C4-2B (cell line): ENCODE measurements around the gene ROCK1.
"Not testable (repeated sequence)": the region's sequence is repeated elsewhere in the genome, so short reads cannot be mapped to it uniquely, and the experiment has no call there.

ENCODE experiments used
- H3K27ac ChIP-seq: fragments of 450-650 bp; 2 replicates; pipeline ENCODE4 v1.5.1; 2017
- CTCF ChIP-seq: fragments of 450-650 bp; conservative IDR thresholded peaks from 2 replicates; pipeline ENCODE4 v1.5.1; 2017; ENCODE audit warnings: mild to moderate bottlenecking
- ZFX ChIP-seq: fragments of 450-650 bp; IDR thresholded peaks from 2 replicates; pipeline ENCODE4 v1.6.1; 2017

The ROCK1 gene

DNA sequence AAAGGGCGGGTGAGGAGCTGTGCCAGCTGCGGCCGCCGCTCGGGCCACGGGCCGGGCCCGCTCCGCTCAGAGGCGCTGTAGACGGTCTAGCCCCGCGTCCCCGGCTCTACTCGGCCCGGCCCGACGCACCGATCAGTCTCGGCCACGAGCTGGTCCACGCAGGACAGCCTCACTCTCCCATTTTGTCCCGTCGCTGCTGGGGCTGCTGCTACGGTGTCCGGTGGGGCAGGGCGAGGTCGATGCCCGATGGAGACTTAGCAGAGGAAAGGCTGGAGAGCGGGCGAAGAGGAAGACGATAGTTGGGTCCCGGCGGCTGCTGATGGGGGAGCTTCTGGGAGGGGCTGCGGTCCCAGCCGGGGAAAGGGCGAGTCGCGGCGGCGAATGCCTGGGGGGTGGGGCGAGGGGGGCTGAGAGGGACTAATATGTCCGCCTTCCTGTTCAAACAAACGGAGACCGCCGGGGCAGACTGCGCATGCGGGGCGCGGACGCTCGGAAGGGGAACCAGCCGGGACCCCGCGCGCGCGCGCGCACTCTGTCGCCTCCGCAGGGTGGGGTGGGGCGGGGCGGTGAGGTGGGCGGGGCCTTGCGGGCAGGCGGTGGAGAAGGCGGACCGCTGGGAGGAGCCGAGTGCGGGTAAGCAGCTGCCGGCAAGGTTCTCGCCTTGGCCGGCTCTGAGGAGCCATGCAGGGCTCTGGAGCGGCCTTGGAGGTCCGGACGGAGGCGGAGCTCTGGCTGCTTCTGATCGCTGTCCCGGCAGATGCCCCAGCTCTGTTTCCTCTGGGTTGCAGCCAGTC lies at the start of gene ROCK1:
ROCK1 (minus strand) TSS at position 468 of the 794 bp plus-strand sequence. CDS start 903 bp downstream, outside the sequence.
- TF ChIP-seq CTCF (peak; percentile 9; the same call in 1 of the 2 replicates), ZFX (peak; percentile 91)
- H3K27ac ChIP-seq, result peak within 1 kb of the TSS; percentile 97

DNA sequence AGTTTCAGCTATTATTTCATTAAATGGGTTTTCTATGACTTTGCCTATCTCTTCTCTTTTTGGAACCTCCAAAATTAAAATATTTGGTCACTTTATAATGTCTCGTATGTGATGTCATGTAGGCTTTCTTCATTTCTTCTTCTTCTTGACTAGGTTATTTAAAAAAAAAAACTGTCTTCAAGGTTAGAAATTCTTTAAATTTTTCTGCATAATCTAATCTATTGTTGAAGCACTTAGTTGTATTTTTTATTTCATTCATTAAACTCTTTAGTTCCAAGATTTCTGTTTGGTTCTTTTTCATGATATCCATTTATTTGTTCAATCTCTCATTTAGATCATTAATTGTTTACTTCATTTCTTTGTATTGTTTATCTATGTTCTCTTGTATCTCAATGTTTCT lies 43.8 kb upstream of the ROCK1 start:
- TF ChIP-seq CTCF, result no peak
- no peak for TF ChIP-seq ZFX
- no peak overlapping the region for H3K27ac ChIP-seq

DNA sequence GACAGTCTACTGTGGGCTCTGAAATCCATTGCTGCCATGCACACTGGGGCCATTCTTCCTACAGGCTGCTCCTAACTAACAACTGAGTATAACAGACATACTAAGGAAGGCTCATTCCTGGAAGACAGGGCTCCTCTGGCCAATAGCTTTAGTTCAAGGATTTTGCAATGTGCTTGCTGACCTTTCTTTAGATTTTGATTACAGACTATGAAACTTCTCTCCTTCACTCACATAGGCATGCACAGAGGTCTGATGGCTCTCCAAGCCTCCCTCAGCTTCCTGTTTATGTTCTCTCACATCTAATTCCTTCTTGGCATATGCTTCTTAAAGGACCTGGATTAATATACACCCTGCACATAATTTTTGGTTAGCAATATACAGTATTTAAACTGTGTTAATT lies 34.4 kb upstream of the ROCK1 start:
- no peak for TF ChIP-seq ZFX
- no peak for TF ChIP-seq CTCF

GRCh38 chr18:21145371-21145770 lies 33.8 kb upstream of the ROCK1 start:
- no peak overlapping the region for H3K27ac ChIP-seq
- no peak for TF ChIP-seq CTCF
- TF ChIP-seq ZFX, result no peak

More for the DNA sequence above, 34.4 kb upstream of the ROCK1 start:
- H3K27ac ChIP-seq, result no peak overlapping the region

DNA sequence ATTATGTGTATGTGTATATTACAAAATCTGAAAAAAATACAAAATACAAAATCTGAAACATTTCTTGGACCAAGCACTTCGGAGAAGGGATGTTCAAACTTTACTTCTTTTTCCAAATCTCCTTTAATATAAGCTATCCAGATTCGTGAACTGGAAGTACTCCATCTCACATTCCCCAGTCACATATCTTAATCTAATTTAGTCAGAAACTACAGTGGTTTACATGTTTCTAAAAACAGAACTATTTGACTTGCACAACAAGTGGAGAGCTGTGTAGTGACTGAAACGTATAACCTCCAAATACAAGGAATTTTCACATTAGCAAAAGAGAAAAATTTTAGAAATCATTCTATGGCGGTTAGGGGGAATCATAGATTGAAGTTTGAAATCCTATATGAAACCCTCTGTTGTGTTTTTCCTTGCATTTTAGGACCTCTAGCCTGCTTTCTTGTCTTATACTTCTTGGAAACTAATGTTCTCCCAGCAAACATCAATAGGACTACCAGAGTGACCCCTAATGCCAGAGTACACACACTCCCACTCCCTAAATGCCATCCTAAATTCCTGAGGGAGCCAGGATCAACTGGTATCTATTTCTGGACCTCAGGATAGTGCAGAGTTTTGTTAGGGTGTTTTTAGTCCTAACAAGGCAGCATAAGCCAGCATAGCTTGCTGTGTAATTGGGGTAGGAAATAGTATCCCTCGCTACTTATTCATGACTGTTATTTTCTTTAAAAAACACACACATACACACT lies 30.2 kb upstream of the ROCK1 start:
- TF ChIP-seq CTCF, result no peak
- TF ChIP-seq ZFX, result no peak
- H3K27ac ChIP-seq, result no peak overlapping the region

- H3K27ac ChIP-seq, result not testable (repeated sequence)
Observed at GRCh38 chr18:21137719-21138488, 26.3 kb upstream of the ROCK1 start.

GRCh38 chr18:21134895-21135294 lies 23.3 kb upstream of the ROCK1 start:
- TF ChIP-seq ZFX (no peak), CTCF (peak; percentile 65)
- H3K27ac ChIP-seq, result no peak overlapping the region
